A673 (cell line): ENCODE results near the gene GATA2.

Source experiments
- CTCF ChIP-seq: fragments of 300-800, 200-600 bp; sonication (generic); conservative IDR thresholded peaks from 2 replicates; pipeline ENCODE4 v1.5.1; 2017; ENCODE audit warnings: low read depth, mild to moderate bottlenecking, antibody characterized with exemption, low read length, moderate library complexity, mixed read lengths
- EZH2 ChIP-seq: fragments of 200-600 bp; sonication (generic); IDR thresholded peaks from 2 replicates; pipeline ENCODE4 v1.6.1; 2017; ENCODE audit warnings: borderline replicate concordance, low read depth, mild to moderate bottlenecking, mixed read lengths, antibody characterized with exemption, low read length; ENCODE audit not compliant: poor library complexity, severe bottlenecking

- TF ChIP-seq CTCF (no peak), EZH2 (no peak)
Observed at GRCh38 chr3:128434524-128434923, 58.5 kb downstream of the GATA2 start.
